Erythroblast (primary cell): Measurements from ENCODE around the gene GRIPAP1.
A peak's percentile ranks its signal among the peaks of the same experiment; 100 is the strongest.

Experiments
- DNase-seq, 2 experiments: peaks; one replicate each; lab custom pipeline; 2025; lab: John Stamatoyannopoulos, UW
- GATA1 ChIP-seq: IDR thresholded peaks from 2 replicates; pipeline ENCODE4 v1.6.1; 2011; ENCODE audit warnings: low read depth, mild to moderate bottlenecking, control low read depth, low read length, moderate library complexity
- POLR2A ChIP-seq: IDR thresholded peaks from 2 replicates; pipeline ENCODE4 v1.6.1; 2011; ENCODE audit warnings: mild to moderate bottlenecking, low read length

Gene GRIPAP1

DNA sequence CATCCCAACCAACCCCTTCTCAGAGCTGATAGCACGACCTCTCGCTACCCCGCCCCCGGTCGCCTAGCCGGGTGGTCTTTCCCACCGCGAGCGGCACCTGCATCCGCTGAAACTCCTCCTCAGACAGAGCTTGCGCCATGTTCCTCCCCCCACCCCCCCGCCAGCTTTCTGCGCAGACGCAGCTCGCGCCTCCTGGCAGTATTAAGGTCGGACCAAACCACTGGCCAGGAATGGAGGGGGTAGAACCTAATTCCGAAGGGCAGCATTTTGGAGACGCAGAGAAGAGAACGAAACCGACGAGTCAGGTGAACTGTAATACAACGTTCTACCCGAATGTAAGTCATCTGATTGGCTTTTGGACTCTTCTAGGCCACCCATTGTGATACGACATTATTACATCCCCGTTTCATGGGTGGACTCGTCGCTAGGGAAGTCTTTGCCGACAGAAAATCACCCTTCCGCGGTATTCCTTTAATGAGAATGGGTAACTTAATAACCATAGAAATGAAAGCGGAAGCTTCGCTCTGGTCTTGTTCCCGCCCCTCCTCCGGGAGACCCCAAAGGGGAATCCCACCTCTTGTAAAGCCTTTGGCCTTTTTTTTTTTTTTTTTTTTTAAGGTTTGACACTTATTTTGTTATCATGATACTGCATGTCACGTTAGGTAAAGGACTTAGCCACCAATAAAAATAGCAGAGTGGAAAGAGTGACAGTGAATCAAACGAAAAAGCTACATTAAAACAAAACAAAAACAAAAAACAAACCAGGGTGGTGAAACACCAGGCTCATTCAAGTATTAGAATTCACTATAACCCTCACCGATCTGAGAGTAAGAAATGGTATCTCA is at the start of gene GRIPAP1:
Gene GRIPAP1, minus strand, starts transcription at position 174 of the 845 bp plus-strand sequence. Its CDS starts 35 bp downstream, at position 139.
- TF ChIP-seq POLR2A: peak; percentile 83
- no peak for TF ChIP-seq GATA1
- peak; percentile 97 for DNase-seq

DNA sequence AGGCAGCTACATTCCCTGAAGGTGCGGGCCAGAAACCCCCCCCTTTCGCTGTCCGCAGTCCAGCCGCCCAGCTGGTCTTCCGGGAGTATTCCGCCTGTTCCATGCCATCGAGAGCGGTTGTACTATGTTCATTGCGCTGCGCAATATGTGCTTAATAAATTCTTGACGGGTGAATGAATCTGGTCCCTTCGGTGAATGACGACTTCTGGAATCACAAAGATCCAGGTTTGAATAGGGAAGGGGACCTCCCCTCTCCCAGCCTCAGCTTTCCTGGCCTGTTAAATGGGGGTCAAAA is 41.9 kb upstream of the GRIPAP1 start:
- TF ChIP-seq GATA1 (no peak), POLR2A (no peak)

DNA sequence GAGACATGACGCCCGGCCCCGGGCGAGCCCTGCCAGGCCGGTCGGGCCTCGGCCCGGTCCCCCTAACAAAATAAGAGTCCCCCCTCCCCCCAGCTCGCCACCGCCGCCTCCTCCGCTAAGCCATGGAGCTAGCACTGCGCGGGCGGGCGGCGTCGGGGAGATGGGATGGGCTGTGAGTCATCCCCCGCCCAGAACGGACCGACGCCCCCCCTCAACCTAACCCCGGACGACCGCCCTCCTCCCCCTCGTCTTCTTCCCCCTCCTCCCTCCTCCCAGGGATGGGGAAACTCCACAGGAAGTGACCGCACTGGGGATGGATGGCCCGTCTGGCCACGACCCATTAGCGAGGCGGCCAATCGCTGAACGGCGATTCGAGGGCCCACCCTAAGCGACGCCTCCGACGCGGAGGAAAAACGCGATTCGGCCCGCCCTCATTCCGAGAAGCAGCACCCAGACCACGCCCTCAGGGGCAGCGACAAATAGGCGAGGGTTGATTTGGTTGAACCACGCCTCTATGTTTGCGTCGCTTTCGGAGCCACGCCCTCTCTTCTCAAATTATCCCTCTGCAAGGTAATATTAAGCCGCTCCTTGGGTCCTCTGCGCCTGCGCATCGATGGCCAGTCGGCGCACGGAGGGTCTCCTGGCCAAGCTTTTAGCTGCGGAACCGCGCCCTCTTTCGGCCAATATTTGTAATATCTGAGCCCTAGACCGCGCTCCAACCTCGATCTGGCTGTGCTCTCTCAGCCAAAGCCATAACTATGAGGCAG is 41.3 kb upstream of the GRIPAP1 start, which contains the start of gene TFE3:
Gene TFE3, minus strand, starts transcription at position 138 of the 767 bp plus-strand sequence. Its CDS starts 131 bp downstream, at position 7.
- DNase-seq: peak; percentile 98 to 99
- peak; percentile 28 for TF ChIP-seq POLR2A
- TF ChIP-seq GATA1: no peak

More for the DNA sequence above, 41.9 kb upstream of the GRIPAP1 start:
- no peak for DNase-seq

DNA sequence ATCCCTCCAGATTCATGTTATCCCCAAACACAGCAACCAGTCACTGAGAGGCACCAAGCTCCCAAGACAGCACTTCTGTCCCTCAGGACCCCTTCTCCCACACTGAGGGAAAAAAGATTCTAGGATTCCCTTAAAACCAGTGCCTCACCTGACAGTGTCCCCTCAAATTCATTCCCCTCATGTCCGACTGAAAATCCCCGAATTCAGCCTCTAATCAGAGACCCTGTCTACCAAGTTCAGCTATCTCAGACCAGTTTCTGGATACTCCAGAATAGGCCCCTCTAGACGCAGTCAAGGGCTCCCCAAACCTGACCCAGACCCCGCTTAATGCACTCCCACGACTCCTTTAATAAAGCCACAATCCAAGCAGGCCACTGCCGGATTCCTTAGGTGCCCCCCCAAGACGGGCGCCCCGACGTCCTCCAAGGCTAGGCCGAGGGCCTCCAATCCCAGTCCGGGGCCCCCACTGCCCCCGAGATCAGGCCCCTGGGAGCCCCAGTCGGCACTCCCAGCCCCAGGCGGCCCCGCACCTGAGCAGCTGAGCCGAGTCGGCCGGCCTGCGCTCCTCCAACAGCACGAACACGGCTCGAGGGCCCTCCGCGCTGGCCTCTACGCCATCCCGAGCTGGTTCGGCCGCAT is 40.6 kb upstream of the GRIPAP1 start:
- TF ChIP-seq GATA1 (no peak), POLR2A (no peak)
- no peak for DNase-seq

DNA sequence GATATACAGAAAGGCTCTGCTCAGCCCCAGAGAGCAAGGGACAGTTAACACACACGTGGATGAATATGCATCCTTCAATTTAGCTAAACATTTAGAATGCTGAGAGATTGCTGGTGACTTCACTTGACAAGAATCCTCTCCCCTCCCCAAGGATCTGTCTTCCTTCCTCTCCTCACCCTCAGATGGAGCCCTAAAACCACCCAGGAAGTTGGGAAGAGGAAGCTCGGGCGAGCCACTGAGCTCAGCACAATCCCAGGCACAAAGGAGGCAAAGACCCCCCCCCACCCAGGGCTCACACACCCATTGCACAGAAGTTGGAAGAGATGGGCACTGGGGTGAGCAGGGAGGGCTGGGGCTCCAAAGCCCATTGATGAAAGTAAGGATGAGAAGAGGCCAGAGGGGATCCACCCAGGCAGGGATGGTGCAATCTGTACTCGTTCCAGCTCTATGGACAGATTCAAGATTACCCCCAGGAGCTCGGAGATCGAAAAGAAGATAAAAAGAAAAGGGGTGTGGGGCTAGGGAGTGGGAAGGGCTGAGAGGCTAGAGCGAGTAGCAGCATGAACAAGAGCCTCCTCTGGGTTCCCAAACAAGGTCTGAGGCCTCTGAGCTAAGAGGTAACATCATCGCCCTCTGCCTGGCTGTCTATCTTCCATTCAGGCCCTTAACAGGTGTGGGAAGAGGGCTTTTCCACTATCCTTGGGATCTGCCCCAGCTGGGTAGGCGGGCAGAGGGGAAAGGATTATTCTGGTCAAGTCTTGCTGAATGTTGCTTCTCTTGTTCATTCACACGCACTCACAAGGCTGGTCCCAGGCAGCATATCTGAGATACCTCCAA is 39.9 kb upstream of the GRIPAP1 start:
- peak in 1 of 2 experiments; percentile 44 for DNase-seq
- TF ChIP-seq POLR2A (no peak), GATA1 (no peak)

- TF ChIP-seq GATA1 (no peak), POLR2A (no peak)
- no peak for DNase-seq
Measured at GRCh38 chrX:49040376-49040955, 38.4 kb upstream of the GRIPAP1 start.

GRCh38 chrX:49039598-49040375 is 37.7 kb upstream of the GRIPAP1 start:
- TF ChIP-seq GATA1 (no peak), POLR2A (no peak)
- peak; percentile 79 to 89 for DNase-seq

DNA sequence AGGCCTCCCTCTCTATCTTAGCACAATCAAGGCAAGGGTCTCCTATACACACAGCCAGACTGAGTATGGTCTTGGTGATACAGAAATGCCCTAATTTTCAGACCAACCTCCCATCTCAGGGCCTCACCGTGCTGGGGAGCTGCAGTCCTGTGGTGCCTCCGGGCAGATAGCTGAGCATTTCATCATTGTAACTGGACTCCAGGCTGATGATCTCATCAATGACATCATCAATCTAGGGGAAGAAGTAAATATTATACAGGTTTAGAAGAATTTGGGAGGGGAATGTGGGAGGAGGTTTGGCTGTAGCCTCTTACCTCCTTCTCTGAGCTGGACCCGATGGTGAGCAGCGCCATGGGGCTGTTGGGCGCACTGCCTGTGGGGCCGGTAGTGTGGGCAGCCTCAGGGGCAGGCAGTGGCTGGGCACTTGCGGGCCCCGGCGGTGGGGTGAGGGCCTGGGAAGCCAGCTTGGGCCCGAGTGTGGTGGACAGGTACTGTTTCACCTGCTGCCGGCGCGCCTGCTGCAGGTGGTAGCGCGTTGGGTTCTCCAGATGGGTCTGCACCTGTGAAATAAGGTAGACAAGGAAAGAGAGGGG is 35.9 kb upstream of the GRIPAP1 start:
- peak in 1 of 2 experiments; percentile 52 for DNase-seq
- TF ChIP-seq POLR2A: no peak
- no peak for TF ChIP-seq GATA1

- DNase-seq: no peak
- TF ChIP-seq GATA1 (no peak), POLR2A (no peak)
Measured at GRCh38 chrX:49030283-49030682, 28.2 kb upstream of the GRIPAP1 start.

- DNase-seq: no peak
- no peak for TF ChIP-seq POLR2A
- TF ChIP-seq GATA1: no peak
Measured at GRCh38 chrX:49029876-49030275, 27.8 kb upstream of the GRIPAP1 start.

DNA sequence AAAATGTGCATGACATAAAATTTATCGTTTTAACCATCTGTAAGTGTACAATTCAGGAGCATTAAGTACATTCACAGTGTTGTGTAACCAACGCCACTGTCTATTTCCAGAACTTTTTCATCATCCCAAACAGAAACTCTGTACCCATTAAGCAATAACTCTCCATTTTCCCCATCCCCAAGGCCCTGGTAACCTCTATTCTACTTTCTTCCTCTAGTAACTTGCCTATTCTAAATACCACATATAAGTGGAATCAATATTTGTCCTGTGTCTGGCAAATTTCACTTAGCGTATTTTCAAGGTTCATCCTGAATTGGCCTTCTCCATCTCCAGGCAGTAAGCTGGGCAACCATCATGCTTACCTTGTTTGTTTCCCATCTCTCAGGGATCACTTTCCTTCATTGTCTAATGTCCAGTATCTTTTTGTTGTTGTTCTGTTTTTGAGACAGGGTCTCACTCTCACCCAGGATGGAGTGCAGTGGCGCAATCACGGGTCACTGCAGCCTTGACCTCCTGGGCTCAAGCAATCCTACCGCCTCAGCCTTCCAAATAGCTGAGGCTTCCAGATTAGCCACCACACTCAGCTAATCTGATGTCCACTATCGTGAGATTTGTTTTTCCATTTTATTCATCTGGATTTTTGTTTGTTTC is 17.7 kb upstream of the GRIPAP1 start:
- DNase-seq: no peak

GRCh38 chrX:49019050-49019449 is 17.0 kb upstream of the GRIPAP1 start:
- TF ChIP-seq GATA1 (no peak), POLR2A (no peak)
- no peak for DNase-seq

More for the DNA sequence above, 17.7 kb upstream of the GRIPAP1 start:
- TF ChIP-seq POLR2A (no peak), GATA1 (no peak)
